ENCODE data around the gene KPNA1. TPM values are rescaled to one million over a fixed set of nuclear protein-coding genes. Genes with fewer than 3 reads are reported as not detected.

The KPNA1 gene
- total RNA-seq, 1 experiment from 2014 or later: 58.8 TPM

GRCh38 chr3:122421836-122422235 is 92.9 kb downstream of the KPNA1 start:
- H3K9me3 Mint-ChIP-seq: no peaks in the 10 kb centered on the region
- ATAC-seq (no peak), DNase-seq (ENCODE audit: low spot score) (no peak)
- ChIA-PET CTCF (no interaction called here), POLR2A (no interaction called here)
- H3K27ac Mint-ChIP-seq: peak overlapping the region; percentile 57
- H3K27me3 Mint-ChIP-seq (ENCODE audit: low read depth): no peaks in the 10 kb centered on the region
- TF ChIP-seq MXD4 (CRISPR knock-in tag; IDR thresholded peaks at IDR 0.05; ENCODE audit: borderline replicate concordance): no peak
- no peak for TF ChIP-seq HMGA2 (CRISPR knock-in tag; IDR thresholded peaks at IDR 0.05)
- TF ChIP-seq IRF2 (CRISPR knock-in tag; IDR thresholded peaks at IDR 0.05; ENCODE audit: borderline replicate concordance, low read depth): no peak
- no peak for TF ChIP-seq AR (CRISPR knock-in tag; IDR thresholded peaks at IDR 0.05)
- TF ChIP-seq TEAD4 (CRISPR knock-in tag; IDR thresholded peaks at IDR 0.05): no peak
- TF ChIP-seq ATF2 (CRISPR knock-in tag; IDR thresholded peaks at IDR 0.05; ENCODE audit: borderline replicate concordance, low read depth): no peak
- no peak for TF ChIP-seq ZNF416 (CRISPR knock-in tag; IDR thresholded peaks at IDR 0.05)
- TF ChIP-seq EMX1 (CRISPR knock-in tag; IDR thresholded peaks at IDR 0.05): no peak
- H3K36me3 Mint-ChIP-seq: peaks cover 19% of the 10 kb centered on the region
- no peak overlapping the region for H3K4me3 Mint-ChIP-seq
- H3K4me1 Mint-ChIP-seq: peaks cover 10% of the 10 kb centered on the region

GRCh38 chr3:122421101-122421500 is 93.6 kb downstream of the KPNA1 start:
- ChIA-PET CTCF (interaction anchor here (0.8 kb wide), 1 partner anchor 258 kb away, joined by 3 read pairs; no protein-coding TSS in a partner anchor), POLR2A (interaction anchor here (0.7 kb wide), 1 partner anchor 612 kb away, joined by 7 read pairs; no protein-coding TSS in a partner anchor)
- DNase-seq (ENCODE audit: low spot score) (no peak), ATAC-seq (no peak)
- Mint-ChIP-seq H3K36me3 (peaks cover 11% of the 10 kb centered on the region), H3K4me1 (peaks cover 14% of the 10 kb centered on the region), H3K27me3 (ENCODE audit: low read depth) (no peaks in the 10 kb centered on the region), H3K27ac (no peak overlapping the region), H3K9me3 (no peaks in the 10 kb centered on the region), H3K4me3 (no peak overlapping the region)
- TF ChIP-seq MAX (CRISPR knock-in tag; IDR thresholded peaks at IDR 0.05) (no peak), NR2C2 (CRISPR knock-in tag; IDR thresholded peaks at IDR 0.05) (no peak), PRRX2 (CRISPR knock-in tag; IDR thresholded peaks at IDR 0.05) (no peak), ARID4B (CRISPR knock-in tag; IDR thresholded peaks at IDR 0.05; ENCODE audit: borderline replicate concordance) (no peak), MYBL2 (CRISPR knock-in tag; IDR thresholded peaks at IDR 0.05) (no peak), ZNF263 (CRISPR knock-in tag; IDR thresholded peaks at IDR 0.05; ENCODE audit: low read depth) (no peak), ATF6 (CRISPR knock-in tag; IDR thresholded peaks at IDR 0.05) (no peak), KAT7 (CRISPR knock-in tag; IDR thresholded peaks at IDR 0.05; ENCODE audit: borderline replicate concordance) (no peak), ZNF219 (CRISPR knock-in tag; IDR thresholded peaks at IDR 0.05; ENCODE audit: borderline replicate concordance) (no peak), SMAD4 (CRISPR knock-in tag; IDR thresholded peaks at IDR 0.05) (no peak), GTF2I (CRISPR knock-in tag; conservative IDR thresholded peaks at IDR 0.05) (no peak), USF1 (CRISPR knock-in tag; IDR thresholded peaks at IDR 0.05) (no peak), RORB (CRISPR knock-in tag; IDR thresholded peaks at IDR 0.05) (no peak), CREM (CRISPR knock-in tag; IDR thresholded peaks at IDR 0.05) (no peak)

Measured in WTC11 (cell line).